DND-41 (cell line): ENCODE data around the gene CFAP299.

Experiments
- EZH2 ChIP-seq: IDR thresholded peaks from 3 replicates; pipeline ENCODE4 v1.6.1; 2012; ENCODE audit warnings: borderline replicate concordance, low read depth, mild to moderate bottlenecking, moderate library complexity, low read length, inconsistent platforms; ENCODE audit not compliant: severe bottlenecking
- TF ChIP-seq, protein P1 (sequence below): IDR thresholded peaks from 2 replicates; pipeline ENCODE4 v1.5.1; 2012; ENCODE audit warnings: borderline replicate concordance, low read length, moderate library complexity, mild to moderate bottlenecking; ENCODE audit not compliant: poor library complexity, severe bottlenecking; ENCODE audit errors: extremely low read depth

DNA sequence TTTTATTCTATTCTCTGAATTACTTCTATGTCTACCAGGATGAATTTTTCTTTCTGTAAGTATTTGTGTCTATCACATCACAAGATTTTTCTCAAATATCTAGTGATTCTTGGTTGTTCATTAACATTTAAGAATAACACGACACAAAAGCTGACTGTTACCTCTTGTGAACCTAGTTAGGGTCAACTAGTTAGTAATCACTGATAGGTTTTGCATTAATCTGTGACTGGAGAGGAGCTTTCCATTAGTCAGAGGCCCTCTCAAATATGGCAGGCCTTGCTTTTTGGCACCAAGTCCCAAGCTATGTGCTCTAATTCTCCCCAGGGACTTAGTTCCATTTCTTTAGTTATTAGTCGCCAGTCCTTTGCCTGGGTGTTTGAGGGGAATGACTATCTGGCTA lies 259.2 kb downstream of the CFAP299 start:
- TF ChIP-seq, protein P1, sequence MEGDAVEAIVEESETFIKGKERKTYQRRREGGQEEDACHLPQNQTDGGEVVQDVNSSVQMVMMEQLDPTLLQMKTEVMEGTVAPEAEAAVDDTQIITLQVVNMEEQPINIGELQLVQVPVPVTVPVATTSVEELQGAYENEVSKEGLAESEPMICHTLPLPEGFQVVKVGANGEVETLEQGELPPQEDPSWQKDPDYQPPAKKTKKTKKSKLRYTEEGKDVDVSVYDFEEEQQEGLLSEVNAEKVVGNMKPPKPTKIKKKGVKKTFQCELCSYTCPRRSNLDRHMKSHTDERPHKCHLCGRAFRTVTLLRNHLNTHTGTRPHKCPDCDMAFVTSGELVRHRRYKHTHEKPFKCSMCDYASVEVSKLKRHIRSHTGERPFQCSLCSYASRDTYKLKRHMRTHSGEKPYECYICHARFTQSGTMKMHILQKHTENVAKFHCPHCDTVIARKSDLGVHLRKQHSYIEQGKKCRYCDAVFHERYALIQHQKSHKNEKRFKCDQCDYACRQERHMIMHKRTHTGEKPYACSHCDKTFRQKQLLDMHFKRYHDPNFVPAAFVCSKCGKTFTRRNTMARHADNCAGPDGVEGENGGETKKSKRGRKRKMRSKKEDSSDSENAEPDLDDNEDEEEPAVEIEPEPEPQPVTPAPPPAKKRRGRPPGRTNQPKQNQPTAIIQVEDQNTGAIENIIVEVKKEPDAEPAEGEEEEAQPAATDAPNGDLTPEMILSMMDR: no peak
- TF ChIP-seq EZH2: no peak
